HG03521 (cell line): Measurements from ENCODE around the gene SESN3.
"Not testable (repeated sequence)": the region's sequence is repeated elsewhere in the genome, so short reads cannot be mapped to it uniquely, and the experiment has no call there.

Experiments used
- ATAC-seq: cut with Tn5 transposase; IDR thresholded peaks from one replicate; pipeline ENCODE4 v1.9.1; 2021; ENCODE audit warnings: mild to moderate bottlenecking, moderate library complexity; ENCODE audit not compliant: unreplicated experiment

The SESN3 gene

GRCh38 chr11:95222817-95223216, 8.2 kb downstream of the SESN3 start:
- no peak for ATAC-seq

GRCh38 chr11:95219599-95219998, 11.4 kb downstream of the SESN3 start:
- ATAC-seq: no peak

GRCh38 chr11:95218149-95218548, 12.9 kb downstream of the SESN3 start:
- ATAC-seq: no peak

- no peak for ATAC-seq
These were observed 18.4 kb downstream of the SESN3 start for GRCh38 chr11:95212609-95213008.

GRCh38 chr11:95209535-95209934, 21.5 kb downstream of the SESN3 start:
- not testable (repeated sequence) for ATAC-seq

GRCh38 chr11:95200781-95201457, 30.1 kb downstream of the SESN3 start:
- ATAC-seq: no peak

- ATAC-seq: no peak
These were observed 35.2 kb downstream of the SESN3 start for GRCh38 chr11:95195831-95196230.

- ATAC-seq: no peak
These were observed 37.5 kb downstream of the SESN3 start for GRCh38 chr11:95193541-95193940.

DNA sequence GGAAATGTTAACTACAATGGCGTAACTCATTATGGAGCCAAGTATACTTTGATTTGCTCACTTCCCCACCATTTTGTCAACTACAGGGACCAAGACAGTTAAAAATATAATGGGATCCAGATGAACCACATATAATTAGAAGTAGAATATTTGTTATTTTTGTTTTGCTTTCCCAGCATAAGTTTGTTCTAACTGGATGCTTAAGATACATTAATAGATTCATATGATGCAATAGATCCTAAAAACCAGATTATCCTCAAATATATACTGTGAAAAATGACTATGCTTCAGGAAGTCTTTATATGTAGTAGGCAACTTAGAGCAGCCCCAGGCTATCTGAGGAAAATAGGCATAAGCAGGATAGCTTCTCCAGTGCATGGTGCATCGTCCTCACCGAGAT, 38.3 kb downstream of the SESN3 start:
- ATAC-seq: no peak

DNA sequence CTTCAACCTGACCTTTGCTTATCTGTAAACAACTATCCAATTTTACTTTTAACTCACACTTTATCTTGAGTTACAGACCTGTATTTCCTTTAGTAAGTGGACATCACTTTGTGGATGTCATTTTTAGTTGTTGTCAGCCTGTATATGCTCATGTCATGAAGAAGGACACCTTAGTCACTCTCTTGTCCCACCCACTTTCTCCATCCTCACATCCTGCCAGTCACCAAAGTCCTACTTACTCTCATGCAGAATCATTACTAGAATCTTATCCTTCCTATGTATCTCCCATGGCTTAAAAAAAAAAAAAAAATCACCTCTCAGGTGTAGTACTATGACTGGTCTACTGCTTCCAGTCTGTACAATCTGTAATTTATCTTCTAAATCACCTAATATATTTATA, 43.3 kb downstream of the SESN3 start:
- ATAC-seq: no peak

DNA sequence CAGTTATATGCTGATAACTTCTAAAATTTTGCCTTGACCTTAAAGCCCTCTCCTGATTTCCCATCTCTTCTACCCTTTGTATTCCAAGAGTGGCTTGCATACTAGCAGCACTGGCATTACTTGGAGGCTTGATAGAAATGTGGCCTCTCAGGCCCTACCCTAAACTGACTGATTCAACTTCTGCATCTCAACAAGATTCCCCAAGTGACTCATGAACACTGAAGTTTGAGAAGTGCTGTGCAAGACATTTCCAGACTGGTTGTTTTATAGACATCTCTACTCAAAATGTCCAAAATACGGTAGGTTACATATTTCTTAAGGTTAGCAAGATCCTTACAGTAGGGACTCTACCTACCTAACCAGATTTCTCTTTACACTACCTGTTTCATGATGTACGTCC, 48.6 kb downstream of the SESN3 start:
- no peak for ATAC-seq

- no peak for ATAC-seq
These were observed 55.1 kb downstream of the SESN3 start for GRCh38 chr11:95175818-95176380.

DNA sequence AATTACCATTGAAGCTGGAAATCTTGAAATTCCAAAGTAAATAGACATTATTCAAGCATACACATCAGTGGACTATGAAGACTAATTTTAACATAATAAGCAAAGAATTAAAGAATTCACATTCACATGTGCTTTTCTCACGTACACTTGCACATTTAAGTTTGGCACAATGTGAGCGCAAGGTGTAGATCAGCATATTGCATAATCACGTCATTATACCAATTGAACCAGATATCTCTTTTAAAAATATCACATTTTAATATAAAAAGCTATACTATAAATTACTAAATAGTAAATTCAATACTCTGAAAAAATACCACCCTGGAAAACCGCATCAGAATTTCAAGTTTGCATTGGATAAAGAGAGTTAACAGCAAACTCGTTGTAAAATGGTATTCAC, 60.7 kb downstream of the SESN3 start:
- no peak for ATAC-seq

GRCh38 chr11:95166781-95167180, 64.2 kb downstream of the SESN3 start:
- ATAC-seq: no peak

GRCh38 chr11:95165638-95166037, 65.4 kb downstream of the SESN3 start:
- ATAC-seq: no peak

DNA sequence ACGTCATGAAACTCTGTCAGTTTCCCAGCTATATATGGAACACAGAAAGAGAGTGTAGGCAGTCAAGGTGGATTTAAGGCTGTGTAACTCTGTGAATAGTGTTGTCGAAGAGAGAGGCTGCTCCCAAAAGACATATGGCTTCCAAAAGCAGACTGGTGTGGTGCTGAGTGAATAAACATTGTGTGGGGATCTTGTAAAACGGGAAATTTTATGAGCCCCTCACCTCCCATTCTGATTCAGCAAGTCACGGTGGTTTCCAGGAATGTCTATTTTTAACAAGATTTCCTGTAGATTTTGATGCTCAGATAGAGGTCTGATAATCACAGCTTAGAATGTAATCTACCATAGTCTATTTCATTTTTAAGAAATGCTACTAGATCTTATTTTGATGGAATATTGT, 67.9 kb downstream of the SESN3 start:
- ATAC-seq: no peak

DNA sequence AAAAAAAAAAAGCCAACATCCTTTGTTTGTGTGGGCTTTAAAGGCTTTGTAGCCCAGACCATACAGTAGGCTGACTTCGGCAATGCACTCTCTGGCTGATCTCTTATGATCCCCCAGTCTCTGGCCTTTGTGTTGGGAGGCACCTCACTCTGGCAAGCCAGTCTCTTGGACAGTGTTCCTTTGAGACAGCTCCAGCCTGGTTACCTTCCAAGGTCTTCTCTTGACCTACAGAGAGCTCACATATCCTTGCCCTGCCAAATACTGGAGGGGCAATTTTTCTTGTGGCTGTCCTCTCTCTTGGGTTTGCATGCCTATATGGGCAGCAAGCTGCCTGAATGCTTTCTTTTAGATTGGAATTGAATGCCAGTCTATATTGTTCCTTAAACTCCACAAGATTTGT, 69.8 kb downstream of the SESN3 start:
- no peak for ATAC-seq

DNA sequence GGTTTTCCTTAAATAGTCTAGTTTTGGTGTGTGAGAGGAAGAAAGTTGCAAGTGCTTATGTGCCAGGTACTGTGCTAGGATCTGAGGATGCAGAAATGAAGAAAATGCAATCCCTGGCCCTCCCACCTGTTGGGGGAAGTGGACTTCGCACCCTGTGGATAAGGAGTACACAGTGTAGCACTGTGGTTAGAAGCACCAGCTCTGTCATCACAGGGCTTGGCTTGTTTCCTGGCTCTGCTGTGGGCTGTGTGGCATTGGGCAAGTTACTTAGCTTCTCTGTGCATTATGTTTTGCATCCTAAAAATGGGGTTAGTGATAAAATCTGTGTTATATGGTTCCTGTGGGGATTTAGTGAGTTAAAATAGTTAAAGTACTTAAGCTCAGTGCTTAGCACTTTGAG, 73.2 kb downstream of the SESN3 start:
- no peak for ATAC-seq

- ATAC-seq: no peak
These were observed 74.0 kb downstream of the SESN3 start for GRCh38 chr11:95156916-95157541.

DNA sequence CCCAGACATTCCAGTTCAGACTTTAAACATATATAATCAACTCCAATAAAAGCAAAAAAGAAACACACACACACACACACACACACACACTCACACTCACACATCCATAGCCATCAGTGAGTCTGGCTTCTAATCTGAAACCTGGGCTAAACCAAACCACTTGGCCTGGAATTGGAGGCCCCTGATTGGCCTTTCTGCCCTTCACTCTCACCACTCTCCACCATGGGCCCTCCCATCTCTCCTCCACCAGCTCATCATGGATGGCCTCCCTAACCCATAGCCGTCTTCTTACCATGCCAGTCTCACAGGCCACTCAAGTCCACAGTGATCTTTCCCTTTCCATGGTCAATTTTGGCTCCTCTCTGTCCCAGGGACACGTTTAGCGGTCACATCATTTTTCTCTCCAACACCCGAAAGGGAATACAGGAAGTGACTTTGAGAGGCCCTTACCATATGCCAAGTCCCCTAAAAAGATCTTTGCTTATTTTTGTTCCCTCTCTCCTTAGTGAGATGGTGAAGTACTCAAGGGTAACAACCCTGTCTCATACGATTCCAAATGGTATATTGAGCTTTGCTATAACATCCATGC, 74.8 kb downstream of the SESN3 start:
- no peak for ATAC-seq

DNA sequence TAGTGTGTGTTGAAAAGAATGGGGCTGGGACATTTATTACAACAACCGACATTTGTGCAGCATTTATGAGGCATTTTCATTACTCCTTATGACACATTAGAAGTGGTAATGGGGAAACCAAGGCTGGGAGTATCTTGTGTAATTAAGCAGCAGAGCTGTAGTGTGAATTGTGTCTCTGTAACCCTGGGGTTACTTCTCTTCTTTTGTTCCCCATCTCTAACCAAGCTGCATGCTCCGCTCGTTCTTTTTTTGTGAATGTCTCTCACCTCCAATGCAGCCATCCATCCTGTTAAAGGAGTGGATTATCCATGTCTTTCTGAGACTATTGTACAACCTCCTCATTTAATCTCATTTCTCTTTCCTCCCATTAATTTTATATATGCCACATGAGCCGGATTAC, 75.6 kb downstream of the SESN3 start:
- ATAC-seq: no peak

GRCh38 chr11:95154514-95154913, 76.5 kb downstream of the SESN3 start:
- ATAC-seq: no peak
